Stimulated activated CD4-positive, alpha-beta T cell treated with anti-CD3 and anti-CD28 coated beads, TNF-alpha, amount 100 ng/mL, for 24 hours (primary cell): ENCODE results near the gene RFPL4A.
A peak's percentile ranks its signal among the peaks of the same experiment; 100 is the strongest.

Experiments used
- DNase-seq, 3 experiments: peaks; one replicate each; pipeline ENCODE4 v3.0.0-alpha.2; 2020; ENCODE audit warnings: low read depth in 3 of 3

The RFPL4A gene

DNA sequence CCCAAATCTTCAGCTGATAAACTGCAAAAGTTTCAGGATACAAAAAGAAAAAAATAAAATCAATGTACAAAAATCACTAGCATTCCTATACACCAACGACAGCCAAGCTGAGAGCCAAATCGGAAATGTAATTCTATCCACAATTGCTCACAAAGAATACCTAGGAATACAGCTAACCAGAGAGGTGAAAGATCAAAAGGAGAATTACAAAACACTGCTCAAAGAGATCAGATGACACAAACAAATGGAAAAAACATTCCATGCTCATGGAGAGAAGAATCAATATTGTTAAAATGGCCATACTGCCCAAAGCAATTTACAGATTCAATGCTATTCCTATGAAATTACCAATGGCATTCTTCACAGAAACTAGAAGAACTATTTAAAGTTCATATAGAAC is 43.4 kb downstream of the RFPL4A start:
- no peak for DNase-seq

DNA sequence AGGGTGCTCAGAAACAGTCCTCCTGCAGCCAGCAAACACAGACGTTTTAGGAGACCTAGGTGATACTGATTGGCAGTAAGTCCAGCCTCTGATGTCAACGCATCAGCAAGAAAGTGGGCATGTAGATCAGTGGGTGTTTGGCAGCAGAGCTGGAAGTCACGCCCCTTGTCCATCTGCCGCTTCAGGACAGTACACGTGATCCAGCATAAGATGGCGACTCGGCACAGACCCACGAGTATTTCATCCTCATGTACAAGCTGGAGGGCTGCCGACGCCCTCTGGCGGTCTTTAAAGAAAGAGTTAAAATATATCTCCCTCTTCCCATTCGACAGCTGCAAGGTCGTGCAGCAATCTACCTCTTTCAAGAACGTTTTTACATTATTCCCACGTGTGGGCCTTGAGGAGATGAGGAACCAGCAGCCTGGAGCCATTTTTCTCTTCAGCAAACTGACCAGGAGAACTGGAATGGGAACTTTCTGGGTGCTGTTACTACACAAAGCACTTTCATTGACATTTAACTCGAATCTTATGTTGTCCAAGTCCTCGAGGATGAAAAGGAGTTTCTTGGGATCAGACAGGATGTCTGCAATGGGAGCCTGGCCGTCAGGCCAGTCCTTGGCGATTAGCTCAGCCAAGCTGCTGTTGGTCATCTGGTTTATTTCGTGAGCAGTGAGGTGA is 50.6 kb downstream of the RFPL4A start:
- DNase-seq, result peak in 2 of 3 experiments; percentile 3 to 38

DNA sequence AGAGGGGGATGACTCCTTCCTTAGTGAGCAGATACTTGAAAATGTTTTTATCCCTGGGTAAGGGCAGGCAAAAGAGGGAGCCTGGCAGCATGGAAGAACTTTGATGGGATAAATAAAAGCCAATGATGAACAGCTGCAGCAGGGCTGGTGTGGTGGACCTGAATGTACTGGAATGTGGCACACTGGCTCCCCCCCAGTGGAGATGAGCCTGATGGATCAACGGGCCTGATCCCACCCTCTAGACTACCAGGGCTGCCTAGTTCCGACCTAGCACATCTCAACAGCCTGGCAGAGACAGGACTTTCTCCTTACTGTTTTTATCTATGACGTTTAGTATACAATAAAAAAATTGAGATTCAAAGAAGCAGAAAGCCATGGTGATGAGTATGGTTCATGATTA is 52.4 kb downstream of the RFPL4A start:
- no peak for DNase-seq

DNA sequence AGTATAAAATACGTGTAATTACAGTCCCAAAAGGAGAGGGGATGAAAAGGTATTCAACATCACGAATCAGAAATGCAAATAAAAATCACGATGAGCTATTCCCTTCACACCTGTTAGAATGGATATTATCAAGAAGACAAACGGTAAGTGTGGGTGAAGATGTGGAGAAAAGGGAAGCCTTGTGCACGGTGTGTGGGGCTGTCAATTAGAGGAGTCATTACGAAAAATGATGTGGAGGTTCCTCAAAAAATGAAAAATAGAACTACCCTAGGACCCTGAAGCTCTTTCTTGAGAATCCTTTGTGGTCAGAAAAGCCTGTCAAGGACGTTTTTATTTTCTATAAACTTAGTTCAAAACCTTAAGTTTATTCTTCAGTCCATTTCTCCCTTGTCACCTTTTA is 53.6 kb downstream of the RFPL4A start:
- no peak for DNase-seq
